Pancreas (tissue), 10 donors: ENCODE data around the gene RAP1A. TPM values are rescaled to one million over a fixed set of nuclear protein-coding genes. Genes with fewer than 3 reads are reported as not detected.
"Not testable (repeated sequence)": the region's sequence is repeated elsewhere in the genome, so short reads cannot be mapped to it uniquely, and the experiment has no call there.

ENCODE experiments used
- ATAC-seq, 4 donors: fragments of 200-7000 bp; cut with Tn5 transposase; one replicate each; pipeline versions ENCODE4 v1.8.0 to v1.9.1; 2020; ENCODE audit warnings: mild to moderate bottlenecking in 4 of 4, moderate library complexity in 4 of 4
- DNase-seq, 6 donors: peaks; one replicate each; pipeline ENCODE4 v3.0.0-alpha.2; 2020
- FAIRE-seq: peaks from 2 replicates; lab custom pipeline; 2012; peaks lifted over from hg19 to GRCh38; lab: Jason Lieb, UNC
- H3K27ac ChIP-seq, 4 donors: fragments of 200-600 bp; sonication (generic); 1 replicate in 3 of 4; 2 replicates in 1 of 4; pipeline versions ENCODE4 v1.5.0 to v1.8.0; 2020
- H3K27me3 ChIP-seq, 4 donors: fragments of 200-600 bp; one replicate each; pipeline ENCODE4 v1.8.0; 2021
- H3K36me3 ChIP-seq, 3 donors: fragments of 200-600 bp; sonication (generic) in 1 of 3; one replicate each; pipeline versions ENCODE4 v1.5.0 to v1.8.0; 2020 to 2021
- H3K4me1 ChIP-seq, 3 donors: fragments of 200-600 bp; one replicate each; pipeline ENCODE4 v1.8.0; 2021
- H3K4me3 ChIP-seq, 4 donors: fragments of 200-600 bp; sonication (generic) in 2 of 4; one replicate each; pipeline versions ENCODE4 v1.5.0 to v1.8.0; 2020 to 2021
- H3K9me3 ChIP-seq, 4 donors: fragments of 200-600 bp; one replicate each; pipeline ENCODE4 v1.8.0; 2021
- CTCF ChIP-seq, 4 donors: fragments of 200-600 bp; sonication (generic) in 3 of 4; IDR thresholded peaks; one replicate each; pipeline versions ENCODE4 v1.5.0 to v1.8.0; 2021; ENCODE audit warnings: antibody characterized with exemption in 4 of 4
- WGBS, 2 donors: extraction: QIAGEN DNeasy Blood & Tissue Kit; methylation state at CpG; one replicate each; pipeline ENCODE4 v1.1.7; 2013; 5-methylcytosine and 5-hydroxymethylcytosine counted together
- intact Hi-C, 3 donors: fragments of 100-400 bp; cut with DNase I; formaldehyde crosslinking; loops; one replicate each; pipeline versions ENCODE4 v1.11.1 to v1.14.2; 2022
- polyA plus RNA-seq, 2 donors: library from polyadenylated mRNA; stranded (reverse); fragments of 200-250 nt; gene quantifications; one replicate each; pipeline ENCODE4 v1.2.3, GENCODE V29; 2013
- total RNA-seq, 6 donors: library from RNA; stranded (reverse); fragmentation: NEBNext Ultra II Directional in 4 of 6; extraction: Animal tissue kit (Norgen Biotek cat#: 25700) in 4 of 6; gene quantifications; one replicate each; pipeline versions ENCODE4 v1.2.1 to v1.2.4, GENCODE V29; 2021 to 2023
- donor health status: healthy with polysubstance abuse.
- donor health status: DM: no; HTN: no; CAD: no; lungs with moderate emphysema.
- donor health status: DM: no; HTN: no; CAD: no.
- donor health status: control.
- donor health status: control.
- donor health status: Bipolar disorder and iron deficiency.
- donor health status: DM: yes; HTN: yes; CAD: no.
- donor health status: DM: no; HTN: no; CAD: no.
- donor health status: DM: no; HTN: no; CAD: no.
- donor health status: DM: yes; HTN: yes; CAD: no.

Gene RAP1A
- total and polyA plus RNA-seq, 8 donors: 17.0 to 35.1 (median 21.5) TPM

GRCh38 chr1:111671852-111672251, 52.3 kb downstream of the RAP1A start:
- no peaks in the 10 kb centered on the region for H3K9me3 ChIP-seq
- FAIRE-seq (no peak), ATAC-seq (no peak), DNase-seq (no peak)
- TF ChIP-seq CTCF (IDR thresholded peaks at IDR 0.05): no peak
- H3K36me3 ChIP-seq: no peaks in the 10 kb centered on the region
- no peak overlapping the region for H3K27ac ChIP-seq
- H3K4me1 ChIP-seq: peaks cover 0 to 13% (median 0%) of the 10 kb centered on the region in 3 donors
- no peak overlapping the region for H3K4me3 ChIP-seq
- intact Hi-C loops: no loop called here
- no peaks in the 10 kb centered on the region for H3K27me3 ChIP-seq

GRCh38 chr1:111672331-111672730, 52.7 kb downstream of the RAP1A start:
- H3K4me1 ChIP-seq: peaks cover 0 to 13% (median 0%) of the 10 kb centered on the region in 3 donors
- no peak for ATAC-seq
- H3K4me3 ChIP-seq: no peak overlapping the region
- H3K27me3 ChIP-seq: no peaks in the 10 kb centered on the region
- no peak overlapping the region for H3K27ac ChIP-seq
- no peaks in the 10 kb centered on the region for H3K9me3 ChIP-seq
- WGBS, 2 donors: 92 to 96% methylated on average over 2 of the region's 2 CpGs
- intact Hi-C loops: no loop called here
- no peak for DNase-seq
- H3K36me3 ChIP-seq: no peaks in the 10 kb centered on the region
- no peak for TF ChIP-seq CTCF (IDR thresholded peaks at IDR 0.05)
- no peak for FAIRE-seq

- no peak for DNase-seq
- Histone ChIP-seq H3K4me3 (no peak overlapping the region), H3K27me3 (no peaks in the 10 kb centered on the region), H3K27ac (no peak overlapping the region), H3K9me3 (no peaks in the 10 kb centered on the region), H3K36me3 (no peaks in the 10 kb centered on the region), H3K4me1 (no peaks in the 10 kb centered on the region)
- FAIRE-seq: no peak
- WGBS, 2 donors: 96 to 99% methylated on average over 6 of the region's 6 CpGs
- no peak for TF ChIP-seq CTCF (IDR thresholded peaks at IDR 0.05)
- no peak for ATAC-seq
- intact Hi-C loops: no loop called here
Observed at GRCh38 chr1:111677604-111678003, 58.0 kb downstream of the RAP1A start.

GRCh38 chr1:111679541-111679940, 60.0 kb downstream of the RAP1A start:
- 79 to 91% methylated on average over 2 of the region's 2 CpGs for WGBS, 2 donors
- H3K4me1 ChIP-seq: no peaks in the 10 kb centered on the region
- intact Hi-C loops: no loop called here
- H3K27me3 ChIP-seq: no peaks in the 10 kb centered on the region
- H3K9me3 ChIP-seq: no peaks in the 10 kb centered on the region
- no peak overlapping the region for H3K4me3 ChIP-seq
- no peak for DNase-seq
- FAIRE-seq: no peak
- H3K27ac ChIP-seq: no peak overlapping the region
- no peaks in the 10 kb centered on the region for H3K36me3 ChIP-seq
- no peak for TF ChIP-seq CTCF (IDR thresholded peaks at IDR 0.05)
- ATAC-seq: no peak

- H3K4me1 ChIP-seq: not testable (repeated sequence)
Observed at GRCh38 chr1:111680212-111680800, 60.7 kb downstream of the RAP1A start.

GRCh38 chr1:111685293-111686153, 65.9 kb downstream of the RAP1A start:
- FAIRE-seq, H3K4me3 ChIP-seq, DNase-seq, H3K27ac ChIP-seq, H3K36me3 ChIP-seq, ATAC-seq, H3K27me3 ChIP-seq, H3K4me1 ChIP-seq, H3K9me3 ChIP-seq, intact Hi-C loops: not testable (repeated sequence)
- WGBS, 2 donors: 93 to 97% methylated on average over 8 of the region's 8 CpGs

More at GRCh38 chr1:111680212-111680800, 60.7 kb downstream of the RAP1A start:
- H3K4me3 ChIP-seq, ATAC-seq, H3K36me3 ChIP-seq, H3K9me3 ChIP-seq, H3K27ac ChIP-seq, FAIRE-seq, intact Hi-C loops, DNase-seq, H3K27me3 ChIP-seq: not testable (repeated sequence)
- 93 to 95% methylated on average over 9 of the region's 9 CpGs for WGBS, 2 donors
